HEK293T (cell line): ENCODE results near the gene TOM1L1.

Source experiments
- BHLHE40 ChIP-seq: fragments of 450-650 bp; IDR thresholded peaks from 2 replicates; pipeline ENCODE4 v1.6.1; 2016; ENCODE audit warnings: mild to moderate bottlenecking, moderate library complexity, borderline replicate concordance
- CTBP1 ChIP-seq: fragments of 450-650 bp; IDR thresholded peaks from 2 replicates; pipeline ENCODE4 v1.6.1; 2016; ENCODE audit warnings: borderline replicate concordance
- FOXA1 ChIP-seq: fragments of 450-650 bp; IDR thresholded peaks from 2 replicates; pipeline ENCODE4 v1.6.1; 2016; ENCODE audit warnings: mild to moderate bottlenecking
- FOXK2 ChIP-seq: fragments of 450-650 bp; IDR thresholded peaks from 2 replicates; pipeline ENCODE4 v1.6.1; 2016; ENCODE audit warnings: mild to moderate bottlenecking
- HDGF ChIP-seq: fragments of 450-650 bp; IDR thresholded peaks from 2 replicates; pipeline ENCODE4 v1.6.1; 2017; ENCODE audit warnings: antibody characterized with exemption, borderline replicate concordance
- NFRKB ChIP-seq: fragments of 450-650 bp; IDR thresholded peaks from 2 replicates; pipeline ENCODE4 v1.6.1; 2016; ENCODE audit warnings: mild to moderate bottlenecking, moderate library complexity
- ZNF384 ChIP-seq: fragments of 450-650 bp; IDR thresholded peaks from 2 replicates; pipeline ENCODE4 v1.6.1; 2016

GRCh38 chr17:54887787-54888186, 12.9 kb upstream of the TOM1L1 start:
- TF ChIP-seq BHLHE40 = no peak
- no peak for TF ChIP-seq NFRKB
- TF ChIP-seq CTBP1 = no peak
- TF ChIP-seq HDGF = no peak
- no peak for TF ChIP-seq FOXK2
- TF ChIP-seq FOXA1 = no peak
- TF ChIP-seq ZNF384 = no peak
